PC-9 (cell line): ENCODE results near the gene ZSWIM1. TPM values are rescaled to one million over a fixed set of nuclear protein-coding genes. Genes with fewer than 3 reads are reported as not detected.

ENCODE experiments used
- BruUV-seq: library from RNA; stranded (reverse); fragments of 400-500 nt; replicated peaks from 2 replicates; lab custom pipeline; 2021; lab: Mats Ljungman, UMichigan
- CTCF ChIA-PET: fragments of 300-600 bp; sonication (Branson Sonifier 250); formaldehyde crosslinking; loops from one replicate; lab custom pipeline; 2022; ENCODE audit warnings: antibody characterized with exemption; lab: Charles Lee
- POLR2A ChIA-PET: fragments of 300-600 bp; sonication (Branson Sonifier 250); formaldehyde crosslinking; loops from one replicate; lab custom pipeline; 2022; ENCODE audit warnings: antibody characterized with exemption; ENCODE audit not compliant: unreplicated experiment; lab: Charles Lee
- DNase-seq, 2 experiments: peaks; one replicate each; pipeline versions ENCODE4 v3.0.0 to v3.0.0-alpha.2; 2015 to 2022; ENCODE audit warnings: mixed read lengths in 1 of 2
- H2AFZ ChIP-seq: fragments of 200-600 bp; sonication (generic); 2 replicates; pipeline ENCODE4 v1.8.1; 2017; ENCODE audit warnings: antibody characterized with exemption
- H3F3A ChIP-seq: fragments of 200-600 bp; sonication (generic); 2 replicates; pipeline ENCODE4 v1.8.1; 2017; ENCODE audit warnings: antibody characterized with exemption, mild to moderate bottlenecking, low read depth; ENCODE audit not compliant: insufficient read depth
- H3K27ac ChIP-seq: fragments of 200-600 bp; sonication (generic); 2 replicates; pipeline ENCODE4 v1.6.1; 2016; ENCODE audit warnings: mixed run types
- H3K27me3 ChIP-seq: fragments of 200-600 bp; sonication (generic); 2 replicates; pipeline ENCODE4 v1.6.1; 2016; ENCODE audit warnings: low read depth, mixed run types; ENCODE audit not compliant: insufficient read depth
- H3K36me3 ChIP-seq: fragments of 200-600 bp; sonication (generic); 2 replicates; pipeline ENCODE4 v1.6.1; 2016; ENCODE audit warnings: low read depth, mixed run types
- H3K4me1 ChIP-seq: fragments of 200-600 bp; sonication (generic); replicated peaks from 2 replicates; pipeline ENCODE4 v1.6.1; 2016; ENCODE audit warnings: mixed run types; ENCODE audit not compliant: insufficient read depth
- H3K4me2 ChIP-seq: fragments of 200-600 bp; sonication (generic); 2 replicates; pipeline ENCODE4 v1.6.1; 2017; ENCODE audit warnings: mixed run types
- H3K4me3 ChIP-seq: fragments of 200-600 bp; sonication (generic); 2 replicates; pipeline ENCODE4 v1.6.1; 2016; ENCODE audit warnings: mixed run types
- H3K79me2 ChIP-seq: fragments of 200-600 bp; sonication (generic); 2 replicates; pipeline ENCODE4 v1.6.1; 2017; ENCODE audit warnings: low read depth, mixed run types
- H3K9me2 ChIP-seq: fragments of 200-600 bp; sonication (generic); 2 replicates; pipeline ENCODE4 v1.8.1; 2017; ENCODE audit warnings: mild to moderate bottlenecking; ENCODE audit not compliant: insufficient read depth
- H3K9me3 ChIP-seq: fragments of 200-600 bp; sonication (generic); 2 replicates; pipeline ENCODE4 v1.8.1; 2016; ENCODE audit warnings: low read depth; ENCODE audit not compliant: insufficient read depth
- H4K20me1 ChIP-seq: fragments of 200-600 bp; sonication (generic); 2 replicates; pipeline ENCODE4 v1.8.1; 2017; ENCODE audit not compliant: insufficient read depth
- EZH2 ChIP-seq: fragments of 200-600 bp; sonication (generic); IDR thresholded peaks from 2 replicates; pipeline ENCODE4 v1.8.0; 2017; ENCODE audit warnings: antibody characterized with exemption, low read depth
- intact Hi-C: fragments of 100-400 bp; cut with micrococcal nuclease; formaldehyde crosslinking; loops from one replicate; pipeline ENCODE4 v1.10.0; 2022; ENCODE audit not compliant: unreplicated experiment
- total RNA-seq: library from RNA; stranded (reverse); gene quantifications from 2 replicates; pipeline ENCODE4 v1.2.3, GENCODE V29; 2021
- TF ChIP-seq, protein P1 (sequence below): fragments of 200-600 bp; sonication (generic); conservative IDR thresholded peaks from 2 replicates; pipeline ENCODE4 v1.6.1; 2017; ENCODE audit warnings: mixed run types, antibody characterized with exemption, mild to moderate bottlenecking, moderate library complexity

Gene ZSWIM1
- total RNA-seq, 1 experiment from 2014 or later: 13.2 TPM

DNA sequence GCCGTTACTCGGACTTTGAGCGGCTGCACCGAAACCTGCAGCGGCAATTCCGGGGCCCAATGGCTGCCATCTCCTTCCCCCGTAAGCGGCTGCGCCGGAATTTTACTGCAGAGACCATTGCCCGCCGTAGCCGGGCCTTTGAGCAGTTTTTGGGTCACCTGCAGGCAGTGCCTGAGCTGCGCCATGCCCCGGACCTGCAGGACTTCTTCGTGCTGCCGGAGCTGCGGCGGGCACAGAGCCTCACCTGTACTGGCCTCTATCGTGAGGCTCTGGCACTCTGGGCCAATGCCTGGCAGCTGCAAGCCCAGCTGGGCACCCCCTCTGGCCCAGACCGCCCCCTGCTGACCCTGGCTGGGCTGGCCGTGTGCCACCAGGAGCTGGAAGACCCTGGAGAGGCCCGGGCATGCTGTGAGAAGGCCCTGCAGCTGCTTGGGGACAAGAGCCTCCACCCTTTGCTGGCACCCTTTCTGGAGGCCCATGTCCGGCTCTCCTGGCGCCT, 40.3 kb upstream of the ZSWIM1 start:
- Histone ChIP-seq H3K27ac (no peak overlapping the region), H3F3A (peaks cover 20% of the 10 kb centered on the region; the same call in 1 of the 2 replicates), H3K4me2 (no peak overlapping the region), H3K27me3 (no peaks in the 10 kb centered on the region), H3K36me3 (0 out of 2 replicates have a peak, but pooled peaks cover 9% of the 10 kb centered on the region), H3K4me3 (no peak overlapping the region), H3K9me3 (no peaks in the 10 kb centered on the region), H3K9me2 (no peaks in the 10 kb centered on the region), H4K20me1 (no peaks in the 10 kb centered on the region), H3K79me2 (no peaks in the 10 kb centered on the region), H2AFZ (no peak overlapping the region), H3K4me1 (peaks cover 3% of the 10 kb centered on the region)
- intact Hi-C loops: no loop called here
- ChIA-PET CTCF (no interaction called here), POLR2A (no interaction called here)
- DNase-seq: no peak
- no TSS peak for BruUV-seq
- TF ChIP-seq, protein P1, sequence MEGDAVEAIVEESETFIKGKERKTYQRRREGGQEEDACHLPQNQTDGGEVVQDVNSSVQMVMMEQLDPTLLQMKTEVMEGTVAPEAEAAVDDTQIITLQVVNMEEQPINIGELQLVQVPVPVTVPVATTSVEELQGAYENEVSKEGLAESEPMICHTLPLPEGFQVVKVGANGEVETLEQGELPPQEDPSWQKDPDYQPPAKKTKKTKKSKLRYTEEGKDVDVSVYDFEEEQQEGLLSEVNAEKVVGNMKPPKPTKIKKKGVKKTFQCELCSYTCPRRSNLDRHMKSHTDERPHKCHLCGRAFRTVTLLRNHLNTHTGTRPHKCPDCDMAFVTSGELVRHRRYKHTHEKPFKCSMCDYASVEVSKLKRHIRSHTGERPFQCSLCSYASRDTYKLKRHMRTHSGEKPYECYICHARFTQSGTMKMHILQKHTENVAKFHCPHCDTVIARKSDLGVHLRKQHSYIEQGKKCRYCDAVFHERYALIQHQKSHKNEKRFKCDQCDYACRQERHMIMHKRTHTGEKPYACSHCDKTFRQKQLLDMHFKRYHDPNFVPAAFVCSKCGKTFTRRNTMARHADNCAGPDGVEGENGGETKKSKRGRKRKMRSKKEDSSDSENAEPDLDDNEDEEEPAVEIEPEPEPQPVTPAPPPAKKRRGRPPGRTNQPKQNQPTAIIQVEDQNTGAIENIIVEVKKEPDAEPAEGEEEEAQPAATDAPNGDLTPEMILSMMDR: no peak
- no peak for TF ChIP-seq EZH2

DNA sequence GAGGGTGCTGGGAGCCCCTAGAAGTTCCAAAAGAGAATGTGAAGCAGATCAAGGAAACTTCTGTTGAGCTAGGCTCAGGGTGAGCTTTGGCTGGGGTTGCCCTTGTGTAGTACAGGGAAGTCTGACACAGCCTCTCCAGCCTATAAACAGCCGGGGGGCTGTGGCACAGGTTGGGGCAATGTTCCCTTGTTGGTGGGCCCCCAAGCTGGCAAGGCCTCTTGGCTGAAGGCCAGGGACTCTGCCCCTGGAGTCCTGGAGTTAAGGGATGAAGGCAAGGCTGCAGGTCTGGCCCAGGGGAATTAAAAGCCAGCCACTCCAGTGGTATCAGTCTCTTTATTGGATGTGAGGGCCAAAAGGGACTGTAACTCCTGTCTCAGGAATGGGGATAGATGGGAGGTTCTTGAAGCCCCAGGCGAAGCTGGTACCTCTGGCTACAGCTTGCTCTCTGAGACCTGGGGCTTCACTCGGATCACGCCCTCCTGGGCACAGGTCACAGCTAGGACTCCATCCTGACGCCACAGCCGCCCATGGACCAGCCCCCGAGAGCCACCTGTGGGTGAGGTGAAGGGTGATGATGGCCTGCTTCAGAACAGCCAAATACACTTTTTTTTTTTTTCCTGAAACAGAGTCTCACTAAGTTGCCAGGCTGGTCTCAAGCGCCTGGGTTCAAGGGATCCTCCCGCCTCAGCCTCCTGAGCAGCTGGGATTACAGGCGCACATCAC, 39.5 kb upstream of the ZSWIM1 start:
- peaks cover 16% of the 10 kb centered on the region; the same call in 1 of the 2 replicates for H3F3A ChIP-seq
- H3K27me3 ChIP-seq: no peaks in the 10 kb centered on the region
- ChIA-PET CTCF (no interaction called here), POLR2A (no interaction called here)
- no TSS peak for BruUV-seq
- H3K27ac ChIP-seq: no peak overlapping the region
- H3K36me3 ChIP-seq: 0 out of 2 replicates have a peak, but pooled peaks cover 9% of the 10 kb centered on the region
- no peak overlapping the region for H2AFZ ChIP-seq
- TF ChIP-seq, protein P1: no peak
- TF ChIP-seq EZH2: no peak
- intact Hi-C loops: no loop called here
- H3K4me2 ChIP-seq: no peak overlapping the region
- no peaks in the 10 kb centered on the region for H3K79me2 ChIP-seq
- H4K20me1 ChIP-seq: no peaks in the 10 kb centered on the region
- H3K4me1 ChIP-seq: no peaks in the 10 kb centered on the region
- H3K9me2 ChIP-seq: no peaks in the 10 kb centered on the region
- no peaks in the 10 kb centered on the region for H3K9me3 ChIP-seq
- H3K4me3 ChIP-seq: no peak overlapping the region
- no peak for DNase-seq

DNA sequence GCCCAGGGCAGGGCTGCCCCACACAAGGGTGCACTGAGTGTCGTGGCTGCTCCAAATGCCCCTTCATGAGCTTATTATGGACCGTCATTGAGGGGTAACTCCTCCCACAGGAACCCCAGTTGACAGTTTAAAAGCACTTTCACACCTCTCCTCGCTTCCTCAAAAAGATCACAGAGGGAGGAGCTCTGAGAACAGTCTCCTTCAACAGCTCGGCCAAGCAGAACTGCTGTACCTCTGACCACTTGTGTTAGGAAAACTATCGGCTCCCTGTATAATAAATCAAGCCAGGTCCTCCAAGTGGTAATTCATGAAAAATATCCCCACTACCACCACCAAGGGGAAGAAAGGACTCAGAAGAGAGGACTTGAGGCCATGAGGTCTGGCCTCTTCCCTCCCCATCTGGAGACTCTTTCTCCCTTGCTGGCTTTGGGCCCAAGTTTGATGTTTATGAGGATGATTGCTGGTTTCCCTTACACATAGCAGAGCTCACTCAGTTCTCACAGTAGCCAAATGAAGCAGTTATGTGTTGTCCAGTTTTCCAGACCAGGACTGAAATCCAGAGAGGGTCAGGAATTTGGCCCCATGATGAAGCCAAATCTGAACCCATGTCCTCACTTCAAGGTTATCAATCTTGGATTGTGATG, 38.7 kb upstream of the ZSWIM1 start:
- TF ChIP-seq, protein P1: no peak
- TF ChIP-seq EZH2: no peak
- Histone ChIP-seq H3K36me3 (0 out of 2 replicates have a peak, but pooled peaks cover 9% of the 10 kb centered on the region), H3K4me1 (no peaks in the 10 kb centered on the region), H3K4me3 (no peak overlapping the region), H3K9me3 (no peaks in the 10 kb centered on the region), H2AFZ (no peak overlapping the region), H3K9me2 (no peaks in the 10 kb centered on the region), H3K79me2 (no peaks in the 10 kb centered on the region), H3F3A (peaks cover 8% of the 10 kb centered on the region; the same call in 1 of the 2 replicates), H3K27ac (no peak overlapping the region), H3K4me2 (no peak overlapping the region), H4K20me1 (no peaks in the 10 kb centered on the region), H3K27me3 (no peaks in the 10 kb centered on the region)
- intact Hi-C loops: no loop called here
- BruUV-seq: no TSS peak
- ChIA-PET CTCF (no interaction called here), POLR2A (interaction anchor here (0.7 kb wide), 1 partner anchor 100 kb away, joined by 4 read pairs; no protein-coding TSS in a partner anchor)
- no peak for DNase-seq
